Activated effector memory CD4-positive, alpha-beta T cell treated with anti-CD3 and anti-CD28 coated beads, Interleukin-2, amount 50 U/mL, for 16 hours (primary cell): Measurements from ENCODE around the gene WNK2.

ENCODE experiments used
- DNase-seq: peaks from one replicate; pipeline ENCODE4 v3.0.0-alpha.2; 2020

Gene WNK2

DNA sequence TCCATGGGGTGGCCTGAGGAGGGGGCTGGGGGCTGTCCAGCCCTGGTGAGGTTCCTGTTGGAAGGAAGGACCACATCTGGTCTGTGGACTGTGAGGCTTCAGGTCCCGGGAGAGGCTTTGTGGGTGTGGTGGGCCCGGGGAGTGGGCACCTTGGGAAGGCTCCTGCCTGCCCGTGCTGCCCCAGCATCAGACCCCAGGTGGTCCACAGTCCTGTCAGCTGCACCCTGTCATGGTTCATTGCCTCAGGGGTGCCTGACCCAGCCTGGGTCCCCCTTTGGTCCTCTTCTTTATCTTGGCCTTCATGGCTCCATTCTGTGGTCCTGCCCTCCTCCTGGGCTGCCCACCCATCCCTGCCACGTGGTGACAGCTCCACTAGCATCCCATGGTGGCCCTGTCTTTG, 36.7 kb downstream of the WNK2 start:
- DNase-seq, result no peak

DNA sequence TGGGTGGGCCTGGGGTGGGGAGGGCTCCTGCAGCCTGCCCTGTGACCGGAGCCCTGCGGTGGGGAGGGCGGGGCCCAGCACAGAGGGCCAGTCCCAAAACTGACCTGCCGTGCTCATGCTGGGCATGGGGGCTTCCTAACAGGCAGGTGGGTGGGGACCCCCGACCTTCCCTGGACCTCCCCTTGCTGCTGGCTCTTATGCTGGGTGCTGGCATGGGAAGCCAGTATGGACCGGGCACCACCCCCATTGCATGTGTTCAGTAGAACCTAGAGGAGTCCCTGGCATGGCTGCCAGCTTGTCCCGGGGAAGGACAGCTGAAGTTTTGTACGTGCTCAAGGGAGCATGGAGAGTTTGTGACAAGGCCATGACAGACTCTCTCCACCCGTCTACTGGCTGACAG, 37.1 kb downstream of the WNK2 start:
- DNase-seq, result no peak

DNA sequence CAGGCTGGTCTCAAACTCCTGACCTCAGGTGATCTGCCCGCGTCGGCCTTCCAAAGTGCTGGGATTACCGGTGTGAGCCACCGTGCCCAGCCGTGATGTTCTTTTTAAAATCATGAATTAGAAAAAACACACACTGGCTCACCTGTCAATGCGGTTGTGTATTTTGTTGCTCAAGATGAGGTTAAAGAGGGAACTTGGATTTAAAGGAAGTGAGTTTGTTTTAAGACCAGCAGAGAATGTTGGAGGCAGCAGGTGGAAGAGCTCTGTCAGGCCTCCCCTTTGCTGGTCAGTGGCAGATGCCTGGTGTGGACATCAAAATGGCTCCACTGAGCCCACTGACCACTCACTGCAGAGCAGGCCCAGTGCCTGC, 38.9 kb downstream of the WNK2 start:
- DNase-seq, result no peak

DNA sequence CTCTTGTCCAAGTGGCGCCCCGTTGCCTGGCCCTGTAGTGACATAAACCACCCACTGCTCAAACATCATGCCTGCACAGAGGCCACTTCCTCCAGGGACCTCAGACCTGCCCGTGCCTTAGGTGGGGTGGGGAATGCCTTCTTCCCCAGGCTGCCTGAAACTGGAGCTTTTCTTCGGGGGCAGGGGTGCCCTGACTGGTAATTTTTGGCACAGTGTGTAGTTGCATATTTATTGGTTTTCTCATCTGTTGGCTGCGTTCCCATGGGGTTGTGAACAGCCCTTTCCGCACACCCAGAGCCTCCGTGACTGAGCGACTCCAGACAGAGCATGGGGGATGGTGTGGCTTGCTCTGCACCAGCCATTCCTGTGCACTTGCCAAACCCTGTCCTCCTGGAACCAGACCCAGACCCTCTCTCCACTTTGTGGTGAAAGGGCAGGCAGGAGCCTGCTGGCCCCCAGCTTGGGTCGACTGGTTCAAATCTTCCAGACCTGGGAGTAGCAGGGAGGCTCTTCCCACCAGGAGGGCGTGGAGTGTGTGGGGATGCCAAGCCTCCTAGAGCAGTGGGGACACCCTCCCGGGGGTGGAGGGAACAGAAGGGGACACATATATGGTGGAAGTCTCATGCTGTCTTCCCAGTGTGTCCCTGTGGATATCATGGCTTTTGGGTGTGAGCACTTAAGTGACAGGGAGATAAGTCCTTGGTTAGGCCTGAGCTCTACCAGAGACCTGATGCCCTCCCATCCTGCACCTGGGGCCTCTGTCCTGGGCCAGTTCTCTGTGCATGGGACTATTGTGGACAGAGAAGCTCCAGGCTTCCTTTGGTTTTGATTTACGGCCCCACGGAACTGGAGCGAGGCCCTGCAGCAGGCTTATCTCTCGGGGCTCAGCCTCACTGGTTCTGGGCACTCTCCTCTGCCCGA, 39.6 kb downstream of the WNK2 start:
- DNase-seq, result no peak

DNA sequence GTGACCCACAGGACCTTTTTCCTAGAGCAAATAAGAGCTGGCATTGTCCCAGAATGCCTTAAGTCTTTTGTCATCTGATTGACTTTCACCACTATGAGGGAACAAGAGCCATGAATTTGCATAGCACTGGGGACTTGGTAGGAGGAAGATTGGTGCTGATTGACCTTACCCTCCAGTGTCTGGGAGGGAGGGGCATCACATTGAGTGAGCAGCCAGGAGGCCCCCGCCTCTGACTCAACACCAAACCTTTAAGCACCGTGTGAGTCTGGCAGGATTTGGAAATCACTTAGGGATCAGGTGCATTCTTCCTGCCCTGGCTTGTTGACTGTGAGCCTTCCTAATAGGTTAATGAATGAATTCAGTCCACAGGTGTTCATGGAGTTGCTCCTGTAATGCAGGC, 40.7 kb downstream of the WNK2 start:
- no peak for DNase-seq

DNA sequence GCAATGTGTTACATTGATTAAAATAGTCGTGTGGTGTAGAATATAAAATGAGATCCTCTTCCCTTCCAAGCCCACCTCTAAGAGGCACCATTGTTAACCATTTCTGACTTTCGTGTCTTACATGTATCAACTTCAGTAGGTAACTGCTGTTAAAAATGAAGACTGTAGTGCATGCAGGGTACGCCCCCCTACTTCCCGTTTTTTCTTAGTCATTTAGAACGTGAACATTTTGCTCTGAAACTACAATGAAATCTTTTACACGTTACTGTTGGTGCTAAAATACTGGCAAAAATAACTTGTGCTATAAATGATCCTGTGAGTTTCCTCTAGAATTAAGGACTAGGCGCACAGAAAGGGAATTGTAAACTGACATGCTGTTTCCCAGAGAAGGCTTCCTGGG, 41.5 kb downstream of the WNK2 start:
- no peak for DNase-seq

DNA sequence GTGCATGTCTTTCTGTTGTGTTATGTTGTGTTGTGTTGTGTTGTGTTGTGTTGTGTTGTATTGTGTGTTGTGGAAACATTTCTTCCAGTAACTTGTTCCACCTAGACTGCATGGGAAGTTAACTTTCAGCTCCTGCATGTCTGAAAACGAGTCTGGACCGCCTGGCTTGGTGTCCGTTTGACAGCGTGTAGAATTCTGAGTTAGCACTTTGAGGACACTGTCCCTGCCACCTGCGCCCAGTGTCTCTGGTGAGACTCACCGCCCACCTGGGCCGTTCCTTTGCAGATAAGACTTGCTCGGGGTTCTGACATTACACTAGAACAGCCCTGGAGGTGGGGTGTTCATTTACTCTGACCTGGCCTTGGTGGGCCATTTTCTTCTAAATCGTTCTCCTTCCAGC, 42.0 kb downstream of the WNK2 start:
- no peak for DNase-seq

DNA sequence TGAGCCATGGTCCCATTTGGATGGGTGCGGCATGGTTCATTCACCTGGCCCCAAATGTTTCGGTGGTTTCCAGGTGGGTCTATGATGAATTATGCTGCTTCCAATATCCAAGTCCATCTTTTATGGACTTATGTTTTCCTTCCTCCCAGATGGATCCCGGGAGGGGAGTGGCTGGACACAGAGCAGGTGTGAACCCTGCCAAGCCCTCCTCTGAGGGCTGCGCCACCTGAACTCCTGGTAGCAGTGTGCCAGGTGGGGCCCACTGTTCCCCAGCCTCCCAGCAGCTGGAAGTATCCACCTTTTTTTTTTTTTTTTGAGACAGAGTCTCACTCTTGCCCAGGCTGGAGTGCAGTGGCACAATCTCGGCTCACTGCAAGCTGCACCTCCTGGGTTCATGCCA, 42.9 kb downstream of the WNK2 start:
- no peak for DNase-seq

DNA sequence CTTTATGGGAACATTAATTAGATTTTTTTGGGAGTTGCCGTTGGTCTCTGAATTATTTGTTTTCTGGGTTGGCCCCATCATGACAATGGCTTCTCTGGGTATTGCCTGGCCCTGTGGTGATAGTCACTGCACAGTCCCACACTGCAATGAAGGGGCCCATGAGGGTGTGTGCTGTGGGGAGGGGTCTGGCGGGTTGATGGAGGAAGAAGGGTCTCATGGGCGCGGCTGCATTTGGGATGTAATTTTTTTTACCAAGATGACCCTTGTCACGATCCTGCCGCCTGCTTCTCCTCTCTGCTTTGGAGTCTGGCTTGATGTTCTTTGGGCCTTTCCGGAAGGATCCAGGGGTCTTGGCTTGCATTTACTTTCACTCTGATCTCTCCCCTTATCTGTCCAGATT, 44.1 kb downstream of the WNK2 start:
- no peak for DNase-seq

DNA sequence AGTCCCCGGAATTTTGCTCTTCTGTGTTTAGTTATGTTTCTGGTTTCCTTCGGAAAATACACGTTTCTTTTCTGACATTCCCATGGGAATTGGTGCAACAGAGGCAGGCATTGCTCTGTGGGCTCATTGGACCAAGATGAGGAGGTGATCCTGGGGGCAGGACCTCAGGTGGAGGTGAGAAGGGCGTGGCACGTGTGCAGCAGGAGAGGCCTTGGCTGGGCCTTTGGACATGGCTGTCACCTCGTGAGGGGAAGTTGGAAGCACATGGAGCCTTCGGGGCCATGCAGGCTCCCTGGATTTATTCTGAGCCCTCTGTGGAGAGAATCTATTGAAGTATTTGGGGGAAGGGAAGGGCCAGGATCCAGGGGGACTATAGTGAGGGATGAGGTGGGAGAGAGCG, 44.5 kb downstream of the WNK2 start:
- no peak for DNase-seq

DNA sequence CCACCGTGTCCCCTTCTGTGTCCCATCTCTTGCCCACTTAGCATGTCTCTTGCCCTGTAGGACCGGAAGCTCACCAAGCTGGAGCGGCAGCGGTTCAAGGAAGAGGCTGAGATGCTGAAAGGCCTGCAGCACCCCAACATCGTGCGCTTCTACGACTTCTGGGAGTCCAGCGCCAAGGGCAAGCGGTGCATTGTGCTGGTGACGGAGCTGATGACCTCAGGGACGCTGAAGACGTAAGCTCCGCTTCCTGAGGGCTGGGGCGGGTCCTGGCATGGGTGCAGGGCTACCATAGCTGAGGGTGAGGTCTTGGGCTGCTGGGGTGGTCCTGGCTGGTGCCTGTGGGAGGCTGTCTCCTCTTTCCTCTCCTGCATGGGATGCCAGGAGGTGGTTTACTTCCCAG, 45.7 kb downstream of the WNK2 start:
- DNase-seq, result no peak

DNA sequence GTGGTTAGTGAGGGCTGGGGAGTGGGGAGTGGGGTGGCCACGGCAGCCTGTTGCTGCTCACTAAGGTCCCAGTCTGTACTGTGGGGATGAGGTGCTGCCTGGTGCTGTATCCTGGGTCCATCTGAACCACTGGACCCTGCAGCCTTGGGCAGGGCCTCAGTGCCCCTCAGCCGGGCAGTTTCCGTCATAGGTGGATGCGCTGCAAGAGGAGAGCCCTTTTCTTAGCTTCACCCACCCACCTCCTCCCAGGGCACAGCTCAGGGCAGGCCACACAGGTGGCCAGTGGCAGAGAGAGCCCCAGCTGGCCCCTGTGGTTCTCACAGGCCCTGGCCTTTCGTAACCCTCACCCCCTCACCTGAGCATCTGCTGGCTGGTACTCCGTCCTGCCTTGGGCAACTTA, 46.2 kb downstream of the WNK2 start:
- no peak for DNase-seq

DNA sequence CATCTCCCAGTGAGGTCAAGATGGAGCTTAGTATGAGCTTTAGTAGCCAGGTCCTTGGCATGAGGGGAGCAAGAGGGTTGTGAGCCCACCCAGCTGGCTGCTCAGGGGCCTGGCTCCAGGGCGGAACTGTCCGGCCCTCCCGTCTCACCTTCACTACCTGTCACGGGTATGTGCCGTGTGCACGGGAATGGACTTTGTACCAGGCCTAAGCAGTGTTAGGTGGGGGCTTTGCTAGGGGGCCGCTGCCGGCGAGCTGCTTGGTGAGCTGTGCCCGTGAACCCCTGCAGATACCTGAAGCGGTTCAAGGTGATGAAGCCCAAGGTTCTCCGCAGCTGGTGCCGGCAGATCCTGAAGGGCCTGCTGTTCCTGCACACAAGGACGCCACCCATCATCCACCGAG, 46.7 kb downstream of the WNK2 start:
- DNase-seq, result no peak

DNA sequence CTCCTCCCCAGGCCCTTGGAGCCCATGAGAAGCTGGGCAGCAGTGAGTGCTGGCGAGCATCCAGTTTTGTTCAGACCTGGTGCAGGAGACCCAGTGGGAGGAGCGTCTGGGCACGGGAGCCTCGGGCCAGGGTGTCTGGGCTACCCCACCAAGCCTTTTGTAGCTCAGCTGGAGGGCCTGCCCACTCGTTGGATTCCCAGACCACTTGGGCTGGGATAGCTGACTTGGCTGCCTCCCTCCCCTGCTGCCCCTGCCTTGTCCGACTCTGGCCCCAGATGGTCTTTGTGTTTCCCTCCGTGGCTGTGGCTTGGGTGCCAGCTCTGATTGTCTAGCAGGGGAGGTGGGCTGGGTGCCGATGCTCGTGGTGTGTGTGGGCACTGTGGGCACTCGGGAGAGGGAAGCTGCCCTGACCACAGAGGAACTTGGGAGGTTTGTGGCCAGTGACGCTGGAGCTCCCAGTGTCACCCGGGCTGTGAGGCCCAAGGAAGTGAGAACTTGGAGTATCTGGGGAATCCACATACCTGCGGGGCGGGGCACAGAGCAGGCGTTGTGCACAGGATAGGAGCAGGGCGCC, 47.3 kb downstream of the WNK2 start:
- DNase-seq, result no peak

DNA sequence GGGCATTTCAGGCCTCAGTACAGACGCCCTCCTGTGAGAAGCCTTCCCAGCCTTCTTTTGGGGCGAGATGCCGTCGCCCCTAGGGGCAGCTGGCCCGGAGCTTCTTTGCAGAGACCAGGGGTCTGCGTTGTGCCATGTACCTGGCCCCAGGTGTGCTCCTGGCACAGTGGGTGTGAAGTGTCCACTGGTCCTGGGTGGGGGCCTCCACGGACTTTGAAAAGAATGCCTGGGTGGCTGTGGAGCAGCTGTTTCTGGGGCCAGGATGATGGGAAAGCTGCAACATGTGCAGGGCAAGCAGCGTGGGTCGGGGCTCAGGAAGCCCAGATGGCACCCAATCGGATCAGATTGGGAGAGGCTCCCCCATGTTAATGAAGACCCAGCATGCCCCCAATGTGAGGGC, 47.8 kb downstream of the WNK2 start:
- DNase-seq, result no peak

DNA sequence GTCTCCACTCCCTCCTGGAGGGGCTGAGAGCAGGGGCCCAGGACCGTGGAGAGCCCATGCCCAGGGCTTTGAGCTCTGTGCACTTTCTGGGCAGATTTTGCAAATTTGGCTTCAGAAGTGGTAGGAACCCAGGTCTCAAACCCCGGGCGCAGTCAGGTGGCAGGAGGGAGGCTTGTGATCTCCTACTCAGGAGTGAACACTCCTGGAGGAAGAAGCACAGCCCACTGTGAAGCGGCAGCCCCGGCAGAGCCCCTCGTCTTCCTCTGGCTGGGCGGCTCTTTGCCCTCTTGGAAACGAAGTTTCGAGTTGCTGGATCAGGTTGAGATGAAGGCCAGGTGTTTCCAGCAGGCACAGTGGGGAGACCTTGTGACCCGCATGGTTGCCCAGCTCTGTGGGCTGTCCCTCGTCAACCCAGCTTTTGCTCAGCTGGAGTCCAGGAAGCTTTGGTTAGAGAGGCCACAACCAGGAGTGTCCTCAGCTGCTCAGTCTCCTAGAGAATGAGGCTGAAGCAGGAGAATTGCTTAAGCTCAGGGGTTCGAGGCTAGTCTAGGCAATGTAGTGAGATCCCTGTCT, 48.5 kb downstream of the WNK2 start:
- DNase-seq, result no peak

DNA sequence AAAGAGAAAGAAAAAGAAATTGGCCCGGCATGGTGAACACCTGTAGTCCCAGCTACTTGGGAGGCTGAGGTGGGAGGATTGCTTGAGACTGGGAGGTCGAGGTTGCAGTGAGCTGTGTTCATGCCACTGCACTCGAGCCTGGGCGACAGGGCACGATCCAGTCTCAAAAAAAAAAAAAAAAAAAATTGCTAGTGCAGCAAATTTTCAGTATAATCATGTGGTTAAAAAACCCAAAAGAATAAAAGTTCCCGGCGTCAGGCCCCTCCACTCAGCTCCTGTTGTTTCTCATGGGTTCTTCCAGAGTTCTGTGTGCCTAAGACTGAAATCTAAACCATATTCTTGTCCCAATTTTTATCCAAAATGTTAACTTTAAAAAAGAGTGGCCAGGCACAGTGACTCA, 49.1 kb downstream of the WNK2 start:
- no peak for DNase-seq

DNA sequence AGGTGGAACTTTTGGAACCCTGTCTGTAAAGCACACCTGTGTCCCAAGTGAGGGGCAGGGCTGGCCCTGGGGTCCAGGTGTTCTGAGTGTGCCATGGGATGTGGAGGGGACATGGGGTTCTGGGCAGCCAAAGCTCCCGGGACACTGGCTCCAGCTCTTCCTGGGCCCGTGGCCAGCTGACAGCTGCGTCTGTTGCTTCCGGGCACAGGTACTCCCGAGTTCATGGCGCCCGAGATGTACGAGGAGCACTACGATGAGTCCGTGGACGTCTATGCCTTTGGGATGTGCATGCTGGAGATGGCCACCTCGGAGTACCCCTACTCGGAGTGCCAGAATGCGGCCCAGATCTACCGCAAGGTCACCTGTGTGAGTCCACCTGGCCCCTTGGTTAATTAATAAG, 50.7 kb downstream of the WNK2 start:
- no peak for DNase-seq

DNA sequence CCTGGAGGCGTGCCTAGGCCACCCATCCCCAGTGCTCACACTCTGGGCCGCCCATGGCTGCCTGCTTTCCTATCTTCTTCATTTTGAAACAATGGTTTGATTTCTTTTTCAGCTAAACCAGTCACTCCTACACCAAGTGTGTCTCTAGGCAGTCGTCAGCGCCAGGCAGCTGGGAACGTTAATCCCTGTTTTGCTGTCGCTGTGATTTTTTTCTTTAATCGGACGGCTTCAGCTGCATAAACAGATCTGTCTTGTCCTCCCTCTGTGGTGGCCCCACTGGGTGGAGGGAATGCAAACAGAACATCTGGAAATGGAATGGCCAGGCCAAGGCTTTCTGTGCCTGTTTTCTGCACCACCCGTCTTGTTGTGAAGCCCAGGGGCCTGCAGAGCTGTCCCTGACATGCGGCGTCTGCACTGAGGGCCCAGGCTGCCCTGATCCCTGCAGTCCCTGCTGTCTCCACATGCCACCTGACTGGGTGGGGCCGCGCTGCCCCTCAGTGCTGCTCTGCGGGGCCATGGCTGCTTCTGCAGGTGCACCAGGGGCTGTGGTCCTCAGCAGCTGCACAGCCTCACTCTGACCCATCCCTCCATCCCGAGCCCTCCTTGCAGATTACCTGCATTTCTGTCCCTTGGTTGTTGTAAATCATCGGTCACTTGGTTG, 51.5 kb downstream of the WNK2 start:
- no peak for DNase-seq

DNA sequence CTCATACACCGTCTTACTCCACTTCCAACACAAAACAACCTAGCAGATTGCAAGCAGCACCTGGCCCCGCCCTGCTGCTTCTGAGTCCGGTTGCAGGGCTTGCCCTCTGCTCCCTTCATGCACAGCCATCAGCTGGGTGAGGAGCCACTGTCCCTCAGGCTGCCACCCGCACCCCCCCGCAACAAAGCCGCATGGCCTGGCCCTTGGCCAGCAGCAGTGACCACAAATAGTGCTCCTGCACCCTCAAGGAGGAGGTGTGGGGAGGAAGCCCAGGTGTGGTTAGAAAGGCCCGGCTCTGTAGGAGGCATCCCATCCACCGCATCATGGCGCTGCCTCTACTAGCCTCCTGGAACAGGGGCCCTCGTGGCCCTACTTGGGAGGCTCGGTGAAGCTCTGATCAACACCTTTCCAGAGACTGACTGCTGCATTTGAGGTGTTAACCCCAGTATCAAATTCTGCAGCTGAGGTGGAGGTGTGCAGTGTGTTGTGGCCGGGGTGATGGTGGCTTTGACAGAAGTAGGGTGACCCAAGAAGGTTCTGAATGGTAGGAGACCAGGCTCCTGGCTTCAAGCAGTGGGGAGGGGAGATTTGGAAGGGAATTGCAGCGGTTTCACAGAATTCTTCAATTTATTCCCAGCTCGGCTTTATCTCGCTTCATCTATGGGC, 52.7 kb downstream of the WNK2 start:
- no peak for DNase-seq

DNA sequence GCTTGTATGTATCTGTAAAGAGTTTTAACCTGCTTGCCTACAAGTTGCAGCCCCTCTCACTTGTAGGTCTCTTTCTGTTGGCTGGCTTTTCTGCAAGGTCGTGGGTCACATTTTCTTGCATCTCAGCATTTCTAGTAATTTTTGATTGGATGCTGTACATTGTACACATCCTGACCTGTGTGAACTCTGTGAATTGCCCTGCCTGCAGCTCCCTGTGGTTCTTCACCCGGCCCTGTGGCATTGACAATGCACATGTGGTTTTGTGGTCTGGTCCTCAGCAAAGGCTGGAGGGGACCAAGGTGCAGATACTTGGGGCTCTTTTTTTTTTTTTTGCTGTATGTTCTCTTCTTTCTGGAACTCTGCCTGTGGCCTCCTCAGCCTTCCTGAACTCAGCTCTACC, 53.6 kb downstream of the WNK2 start:
- no peak for DNase-seq

DNA sequence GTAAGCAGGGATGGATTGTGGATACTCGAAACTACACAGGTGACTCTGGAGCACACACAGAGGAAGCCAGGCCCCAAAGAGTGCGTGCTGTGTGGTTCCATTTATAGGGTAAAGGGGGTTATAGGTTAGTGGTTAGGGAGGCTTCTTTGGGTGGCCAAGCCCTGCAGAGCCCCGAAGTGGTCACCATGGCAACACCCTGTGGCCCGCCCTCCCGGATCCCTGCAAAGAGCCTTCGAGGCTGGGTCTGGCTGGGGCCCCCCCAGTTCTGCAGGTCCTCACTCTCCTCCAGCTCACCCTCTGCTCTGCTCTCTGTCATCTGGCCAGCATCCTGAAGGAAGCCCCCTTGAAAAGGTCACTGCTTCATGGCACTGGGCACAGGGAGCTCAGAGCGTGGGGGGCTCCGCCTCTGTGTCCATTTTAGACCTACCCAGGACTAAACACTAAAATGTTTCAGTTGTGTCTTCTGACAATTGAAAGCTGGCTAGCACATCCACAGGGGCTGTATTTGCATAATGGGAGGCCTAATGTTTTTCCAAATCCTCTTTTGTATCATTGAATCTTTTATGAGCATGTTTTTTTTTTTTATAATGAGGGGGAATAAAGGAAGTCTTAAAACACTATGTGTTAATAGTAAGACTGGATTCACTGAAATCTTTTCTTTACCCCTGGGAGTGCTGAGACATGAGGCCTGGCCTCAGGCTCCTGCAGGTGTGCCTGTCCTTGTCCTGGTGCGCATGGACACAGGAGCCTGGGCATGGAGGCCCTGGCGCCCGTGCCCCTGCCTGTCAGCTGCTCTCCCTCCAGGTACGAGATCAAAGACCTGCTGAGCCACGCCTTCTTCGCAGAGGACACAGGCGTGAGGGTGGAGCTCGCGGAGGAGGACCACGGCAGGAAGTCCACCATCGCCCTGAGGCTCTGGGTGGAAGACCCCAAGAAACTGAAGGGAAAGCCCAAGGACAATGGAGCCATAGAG, 55.3 kb downstream of the WNK2 start:
- no peak for DNase-seq
